Retinal pigment epithelial cell (primary cell): ENCODE data around the gene EMC1.
"Not testable (repeated sequence)": the region's sequence is repeated elsewhere in the genome, so short reads cannot be mapped to it uniquely, and the experiment has no call there.

ENCODE experiments used
- DNase-seq: peaks from one replicate; pipeline ENCODE4 v3.0.0-alpha.2; 2010; ENCODE audit warnings: low read depth
- H3K4me3 ChIP-seq: 2 replicates; pipeline ENCODE4 v1.5.1; 2011; ENCODE audit warnings: mild to moderate bottlenecking, low read length, control low read depth, moderate library complexity
- CTCF ChIP-seq: conservative IDR thresholded peaks from 2 replicates; pipeline ENCODE4 v1.5.1; 2011; ENCODE audit warnings: low read depth, low read length, control low read depth, inconsistent platforms

The EMC1 gene

DNA sequence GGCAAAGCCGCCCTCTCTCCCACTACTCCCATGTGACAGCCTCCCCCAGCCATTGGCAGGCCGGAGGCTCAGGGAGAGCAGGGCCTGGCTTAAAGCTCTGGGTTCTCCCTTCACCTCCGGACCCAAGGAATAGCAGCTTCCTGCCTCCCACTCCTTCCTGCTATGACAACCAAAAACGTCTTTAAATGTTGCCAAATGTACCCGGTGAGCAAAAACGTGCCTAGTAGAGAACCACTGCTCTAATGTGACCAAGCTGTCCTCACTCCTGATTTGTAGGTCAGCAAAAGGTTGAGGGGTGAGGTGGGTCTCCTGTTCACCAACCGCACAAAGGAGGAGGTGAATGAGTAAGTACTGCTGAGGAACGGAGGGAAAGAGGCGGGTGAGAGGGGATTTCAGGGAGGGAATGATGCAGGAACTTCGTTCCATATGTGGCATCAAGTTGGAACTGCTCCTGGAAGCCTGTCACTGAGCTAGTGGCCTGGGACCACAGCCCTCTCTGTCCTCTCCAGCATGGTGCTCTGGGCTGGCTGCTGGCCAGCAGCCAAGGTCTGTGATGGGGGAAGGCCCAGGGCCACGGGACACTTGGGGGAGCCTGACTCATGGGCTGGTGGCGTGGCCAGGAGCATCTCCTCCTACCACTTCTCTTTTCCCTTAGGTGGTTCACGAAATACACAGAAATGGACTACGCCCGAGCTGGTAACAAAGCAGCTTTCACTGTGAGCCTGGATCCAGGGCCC, 6.0 kb upstream of the EMC1 start:
- DNase-seq = no peak
- no peak overlapping the region for H3K4me3 ChIP-seq
- TF ChIP-seq CTCF = no peak

- not testable (repeated sequence) for H3K4me3 ChIP-seq, DNase-seq
These were observed 5.0 kb upstream of the EMC1 start for GRCh38 chr1:19256301-19256700.

DNA sequence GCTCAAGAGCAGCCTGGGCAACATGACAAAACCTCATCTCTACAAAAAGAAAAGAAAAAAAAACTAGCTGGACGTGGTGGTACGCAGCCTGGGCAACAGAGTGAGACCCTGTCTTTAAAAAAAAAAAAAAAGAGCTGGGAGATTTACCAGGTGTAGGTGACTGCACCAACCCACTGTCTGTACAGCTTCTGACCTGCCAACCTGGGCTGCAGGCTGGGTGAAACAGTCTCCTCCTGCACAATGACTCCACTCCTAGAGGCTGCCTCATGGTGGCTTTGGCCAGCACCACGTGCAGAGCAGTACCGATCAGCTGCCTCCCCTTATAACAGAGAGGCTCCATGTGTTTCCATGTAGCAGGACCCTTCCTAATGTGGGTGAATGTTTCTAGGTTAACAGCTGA, 4.0 kb upstream of the EMC1 start:
- no peak for DNase-seq
- H3K4me3 ChIP-seq = no peak overlapping the region
- no peak for TF ChIP-seq CTCF

DNA sequence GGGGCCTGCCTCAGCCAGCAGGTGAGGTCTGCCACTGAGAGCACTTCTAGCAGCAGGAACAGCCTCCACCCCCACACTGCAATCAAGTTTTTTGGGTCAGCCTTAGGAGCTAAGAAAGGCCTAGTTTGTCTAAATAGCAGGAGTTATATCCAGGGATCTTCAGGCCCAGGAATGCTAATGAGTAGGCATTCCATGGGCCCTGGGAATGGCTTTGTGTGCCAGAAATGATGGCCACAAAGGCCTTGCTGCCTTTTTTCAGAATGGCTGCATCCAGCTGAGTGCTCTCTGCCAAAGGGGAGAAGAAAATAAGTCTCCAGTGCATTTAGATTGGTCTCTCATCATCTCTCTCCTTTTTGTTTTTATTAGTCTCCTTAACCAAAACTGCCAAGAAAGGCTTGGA, 3.1 kb upstream of the EMC1 start:
- no peak for DNase-seq
- no peak overlapping the region for H3K4me3 ChIP-seq
- no peak for TF ChIP-seq CTCF

- no peak for DNase-seq
- TF ChIP-seq CTCF = no peak
- peak overlapping the region; percentile 99 for H3K4me3 ChIP-seq
These were observed 557 bp downstream of the EMC1 start for GRCh38 chr1:19250629-19251304.

GRCh38 chr1:19240673-19241538, 10.4 kb downstream of the EMC1 start:
- TF ChIP-seq CTCF = peak; percentile 93
- peak; percentile 10 for DNase-seq
- no peak overlapping the region for H3K4me3 ChIP-seq

DNA sequence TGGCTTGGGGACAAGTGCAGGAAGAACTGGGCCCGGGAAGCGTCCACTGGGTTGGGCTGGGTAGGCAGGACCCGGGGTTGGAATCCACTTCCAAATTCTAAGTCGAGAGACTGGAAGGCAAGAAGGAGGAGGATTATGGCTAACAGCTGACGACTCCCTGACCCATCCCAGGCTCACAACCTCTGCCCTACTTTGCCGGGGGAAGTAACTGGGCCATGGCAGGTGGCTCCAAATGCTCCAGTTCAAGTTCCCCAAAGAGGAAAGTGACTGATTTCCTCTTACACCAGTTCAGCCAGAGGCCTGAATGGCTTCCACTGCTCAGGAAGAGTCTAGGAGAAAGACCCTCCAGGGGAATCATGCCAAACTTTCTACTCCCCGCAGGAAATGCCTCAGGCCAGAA, 11.4 kb downstream of the EMC1 start:
- H3K4me3 ChIP-seq = no peak overlapping the region
- no peak for TF ChIP-seq CTCF
- DNase-seq = no peak
